GM23248 (cell line): ENCODE data around the gene LSM12.

Experiments
- EZH2 ChIP-seq: fragments of 200-600 bp; sonication (generic); IDR thresholded peaks from 2 replicates; pipeline ENCODE4 v1.6.1; 2018; ENCODE audit warnings: antibody characterized with exemption, mild to moderate bottlenecking; ENCODE audit not compliant: insufficient read depth, poor library complexity, severe bottlenecking
- EZH2phosphoT487 ChIP-seq: fragments of 200-600 bp; sonication (generic); IDR thresholded peaks from 2 replicates; pipeline ENCODE4 v1.6.1; 2018; ENCODE audit warnings: antibody characterized with exemption, moderate library complexity, mild to moderate bottlenecking, low read depth; ENCODE audit not compliant: insufficient read depth

DNA sequence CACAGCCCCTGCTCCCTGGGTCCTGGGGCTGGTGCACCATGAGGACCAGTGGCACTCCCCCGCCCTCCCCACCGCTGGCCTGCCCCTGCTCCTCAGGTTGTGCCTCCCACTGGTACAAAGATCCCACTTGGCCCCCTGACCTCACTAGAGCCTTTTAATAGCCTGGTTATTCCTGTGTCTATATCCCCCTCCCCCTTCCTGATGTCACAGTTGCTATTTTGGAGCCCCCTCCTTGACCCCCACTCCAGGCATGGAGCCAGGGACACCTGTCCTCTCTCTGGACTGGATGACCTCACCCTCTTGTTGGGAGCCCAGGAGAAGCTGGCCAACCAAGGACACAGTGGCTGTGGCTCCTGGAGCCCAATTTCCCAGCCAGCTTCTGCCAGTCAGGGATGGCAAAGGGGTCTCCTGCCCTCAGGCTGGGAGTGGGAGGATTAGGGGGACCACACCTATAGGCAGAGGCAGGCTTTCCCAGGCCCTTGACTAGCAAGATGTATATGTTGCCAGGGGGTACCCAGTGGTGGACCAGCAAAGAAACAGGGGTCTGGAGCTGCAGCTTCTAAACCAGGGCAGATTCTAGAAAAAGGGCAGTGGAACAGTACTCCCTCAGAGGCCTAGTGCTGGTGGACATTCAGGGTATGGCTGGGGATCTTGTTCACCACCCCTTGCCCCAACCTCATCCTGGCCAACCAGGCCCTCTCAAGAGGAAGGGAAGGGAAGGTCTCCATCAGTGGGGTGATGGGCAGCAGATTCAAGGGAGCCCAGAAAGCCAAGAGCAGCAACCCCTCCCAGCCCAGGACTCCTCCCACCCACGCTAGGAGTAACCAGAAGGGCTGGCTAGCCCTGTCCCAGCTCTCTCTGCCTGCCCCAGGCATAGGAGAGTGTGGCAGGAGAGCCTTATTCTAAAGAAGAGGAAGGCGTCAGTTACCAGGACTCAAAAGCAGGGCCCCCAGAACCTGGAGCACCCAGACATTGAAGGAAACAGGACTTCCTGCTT, 46.1 kb upstream of the LSM12 start:
- no peak for TF ChIP-seq EZH2
- TF ChIP-seq EZH2phosphoT487: no peak
